Measurements from ENCODE around the gene KDM6A. TPM values are rescaled to one million over a fixed set of nuclear protein-coding genes. Genes with fewer than 3 reads are reported as not detected.

KDM6A gene
- polyA plus RNA-seq, 1 donor from 2014 or later, result 25.1 TPM

GRCh38 chrX:44843318-44843702, 29.7 kb upstream of the KDM6A start:
- no peak for TF ChIP-seq EP300 (conservative IDR thresholded peaks at IDR 0.05; ENCODE audit: poor library complexity, severe bottlenecking)
- TF ChIP-seq RAD21 (conservative IDR thresholded peaks at IDR 0.05), result no peak
- TF ChIP-seq MXI1 (conservative IDR thresholded peaks at IDR 0.05; ENCODE audit: poor library complexity, severe bottlenecking), result no peak
- no peak for TF ChIP-seq SMC3 (conservative IDR thresholded peaks at IDR 0.05; ENCODE audit: poor library complexity)
- no peak for TF ChIP-seq REST (IDR thresholded peaks at IDR 0.05; ENCODE audit: borderline replicate concordance)
- no peak for TF ChIP-seq CTCF (IDR thresholded peaks at IDR 0.05; ENCODE audit: poor library complexity, severe bottlenecking)
- no peak for TF ChIP-seq POLR2AphosphoS5 (IDR thresholded peaks at IDR 0.05)
- H3K79me2 ChIP-seq (replicated peaks; ENCODE audit: insufficient read depth, low read length), result no peaks in the 10 kb centered on the region
- H3K27me3 ChIP-seq (ENCODE audit: insufficient read depth, low read depth, low read length), result no peaks in the 10 kb centered on the region
- H3K4me3 ChIP-seq (ENCODE audit: low read length), result no peak overlapping the region
- H3F3A ChIP-seq (ENCODE audit: insufficient read depth, low read length, poor library complexity, severe bottlenecking), result no peaks in the 10 kb centered on the region
- no peak overlapping the region for H2AFZ ChIP-seq (ENCODE audit: low read depth, low read length)
- no peaks in the 10 kb centered on the region for H4K20me1 ChIP-seq (ENCODE audit: insufficient read depth)
- no peaks in the 10 kb centered on the region for H3K9me3 ChIP-seq (ENCODE audit: low read length)
- H3K9me2 ChIP-seq (ENCODE audit: insufficient read depth, low read length), result no peaks in the 10 kb centered on the region
- H3K27ac ChIP-seq (ENCODE audit: low read length), result no peak overlapping the region
- H3K9ac ChIP-seq (ENCODE audit: low read length), result no peak overlapping the region
- no peak overlapping the region for H3K4me2 ChIP-seq (ENCODE audit: low read length)
- no peaks in the 10 kb centered on the region for H3K36me3 ChIP-seq (ENCODE audit: insufficient read depth, low read length)

- no peak within 1 kb of the TSS for H3K4me3 ChIP-seq (ENCODE audit: low read length)
- H3K9me2 ChIP-seq (ENCODE audit: insufficient read depth, low read length), result no peaks in the 10 kb centered on the region
- no peaks in the 10 kb centered on the region for H3K79me2 ChIP-seq (replicated peaks; ENCODE audit: insufficient read depth, low read length)
- H3K27me3 ChIP-seq (ENCODE audit: insufficient read depth, low read depth, low read length), result no peaks in the 10 kb centered on the region
- no peak within 1 kb of the TSS for H3K27ac ChIP-seq (ENCODE audit: low read length)
- no peak within 1 kb of the TSS for H3K4me2 ChIP-seq (ENCODE audit: low read length)
- TF ChIP-seq CTCF (IDR thresholded peaks at IDR 0.05; ENCODE audit: poor library complexity, severe bottlenecking), result no peak
- no peak for TF ChIP-seq RAD21 (conservative IDR thresholded peaks at IDR 0.05)
- TF ChIP-seq SMC3 (conservative IDR thresholded peaks at IDR 0.05; ENCODE audit: poor library complexity), result no peak
- no peak for TF ChIP-seq EP300 (conservative IDR thresholded peaks at IDR 0.05; ENCODE audit: poor library complexity, severe bottlenecking)
- TF ChIP-seq TAF1 (IDR thresholded peaks at IDR 0.05; ENCODE audit: low read depth), result no peak
- TF ChIP-seq REST (IDR thresholded peaks at IDR 0.05; ENCODE audit: borderline replicate concordance), result no peak
- no peak for TF ChIP-seq MXI1 (conservative IDR thresholded peaks at IDR 0.05; ENCODE audit: poor library complexity, severe bottlenecking)
- no peak for TF ChIP-seq POLR2AphosphoS5 (IDR thresholded peaks at IDR 0.05)
- TF ChIP-seq EZH2 (IDR thresholded peaks at IDR 0.05; ENCODE audit: borderline replicate concordance, insufficient read depth, low read length, poor library complexity, severe bottlenecking), result no peak
- H3K9ac ChIP-seq (ENCODE audit: low read length), result no peak within 1 kb of the TSS
- no peaks in the 10 kb centered on the region for H3K36me3 ChIP-seq (ENCODE audit: insufficient read depth, low read length)
- no peaks in the 10 kb centered on the region for H4K20me1 ChIP-seq (ENCODE audit: insufficient read depth)
- no peaks in the 10 kb centered on the region for H3F3A ChIP-seq (ENCODE audit: insufficient read depth, low read length, poor library complexity, severe bottlenecking)
- no peak within 1 kb of the TSS for H2AFZ ChIP-seq (ENCODE audit: low read depth, low read length)
- H3K9me3 ChIP-seq (ENCODE audit: low read length), result no peaks in the 10 kb centered on the region
Measured at GRCh38 chrX:44843753-44844152, 29.2 kb upstream of the KDM6A start, which contains the start of gene DUSP21. Gene DUSP21, plus strand, starts transcription at chrX:44844021. Its CDS starts 112 bp downstream, at chrX:44844133.

Data from neural cell (in vitro differentiated cells).